Activated CD8-positive, alpha-beta memory T cell treated with anti-CD3 and anti-CD28 coated beads, Interleukin-2, amount 50 U/mL, for 24 hours (primary cell): ENCODE measurements around the gene EIF4E.
"Not testable (repeated sequence)": the region's sequence is repeated elsewhere in the genome, so short reads cannot be mapped to it uniquely, and the experiment has no call there.

Experiments used
- DNase-seq: peaks from one replicate; pipeline ENCODE4 v3.0.0-alpha.2; 2020; ENCODE audit errors: extremely low read depth

Gene EIF4E

GRCh38 chr4:98879515-98879914, 49.4 kb downstream of the EIF4E start:
- no peak for DNase-seq

- no peak for DNase-seq
These were observed 55.9 kb downstream of the EIF4E start for GRCh38 chr4:98873059-98873458.

- DNase-seq, result not testable (repeated sequence)
These were observed 56.6 kb downstream of the EIF4E start for GRCh38 chr4:98872120-98872906.

- no peak for DNase-seq
These were observed 61.3 kb downstream of the EIF4E start for GRCh38 chr4:98867648-98868047.

- no peak for DNase-seq
These were observed 63.9 kb downstream of the EIF4E start for GRCh38 chr4:98865059-98865458.

- DNase-seq, result no peak
These were observed 64.4 kb downstream of the EIF4E start for GRCh38 chr4:98864560-98864959.

- no peak for DNase-seq
These were observed 66.6 kb downstream of the EIF4E start for GRCh38 chr4:98862371-98862770.

- DNase-seq, result no peak
These were observed 67.6 kb downstream of the EIF4E start for GRCh38 chr4:98861100-98861884.

GRCh38 chr4:98851806-98852205, 77.1 kb downstream of the EIF4E start:
- DNase-seq, result no peak

- no peak for DNase-seq
These were observed 78.0 kb downstream of the EIF4E start for GRCh38 chr4:98850937-98851336.

GRCh38 chr4:98848448-98848847, 80.5 kb downstream of the EIF4E start:
- DNase-seq, result no peak

- no peak for DNase-seq
These were observed 83.0 kb downstream of the EIF4E start for GRCh38 chr4:98845960-98846359.

GRCh38 chr4:98842917-98843316, 86.0 kb downstream of the EIF4E start:
- DNase-seq, result not testable (repeated sequence)

GRCh38 chr4:98838977-98839618, 89.8 kb downstream of the EIF4E start:
- no peak for DNase-seq

GRCh38 chr4:98838531-98838930, 90.4 kb downstream of the EIF4E start:
- no peak for DNase-seq

- DNase-seq, result no peak
These were observed 95.5 kb downstream of the EIF4E start for GRCh38 chr4:98833384-98833783.

GRCh38 chr4:98831036-98831435, 97.9 kb downstream of the EIF4E start:
- DNase-seq, result not testable (repeated sequence)
